Measurements from ENCODE around the gene SCRN1. TPM values are rescaled to one million over a fixed set of nuclear protein-coding genes. Genes with fewer than 3 reads are reported as not detected.

The SCRN1 gene
- total RNA-seq, 1 experiment from 2014 or later = 37.9 TPM

DNA sequence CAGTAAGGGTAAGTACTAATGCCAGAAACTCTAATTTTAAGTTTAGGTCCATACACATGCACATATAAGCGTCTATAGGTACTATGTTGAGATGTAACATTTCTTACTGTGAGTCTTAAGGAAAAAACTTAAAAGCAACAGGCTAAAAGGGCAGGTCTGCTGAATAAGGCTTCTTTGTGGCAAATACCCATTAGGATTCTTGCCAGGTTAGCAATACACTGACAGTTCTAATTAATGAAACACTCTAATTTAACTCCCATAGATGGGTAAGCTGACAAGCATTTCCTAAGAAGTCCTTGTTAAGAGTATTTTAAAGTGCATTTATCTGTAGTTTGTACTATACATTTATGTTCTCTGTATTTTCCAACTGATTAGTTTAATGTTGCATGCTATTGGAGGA is 14.0 kb downstream of the SCRN1 start:
- ChIA-PET POLR2A (ENCODE audit: unreplicated experiment) (no interaction called here), CTCF (no interaction called here)
- BruUV-seq (replicated peaks) = no TSS peak
- Histone ChIP-seq H3K4me1 (ENCODE audit: insufficient read depth, low read length) (no peaks in the 10 kb centered on the region), H4K20me1 (ENCODE audit: low read length) (no peaks in the 10 kb centered on the region), H3K27ac (ENCODE audit: low read length) (no peak overlapping the region), H3K36me3 (ENCODE audit: low read depth, low read length) (0 out of 2 replicates have a peak, but pooled peaks cover 4% of the 10 kb centered on the region), H3K4me2 (ENCODE audit: low read length) (no peak overlapping the region), H3F3A (ENCODE audit: low read length, unreplicated experiment) (no peaks in the 10 kb centered on the region), H2AFZ (ENCODE audit: low read length) (no peak overlapping the region), H3K79me2 (ENCODE audit: low read length) (peaks cover 65% of the 10 kb centered on the region), H3K9me2 (replicated peaks; ENCODE audit: low read length) (no peaks in the 10 kb centered on the region), H3K9me3 (ENCODE audit: low read length) (no peaks in the 10 kb centered on the region), H3K9ac (ENCODE audit: low read length) (no peak overlapping the region), H3K27me3 (ENCODE audit: low read length) (no peaks in the 10 kb centered on the region), H3K4me3 (ENCODE audit: low read length) (no peak overlapping the region)
- no peak for TF ChIP-seq CTCF (conservative IDR thresholded peaks at IDR 0.05; ENCODE audit: low read depth, low read length)
- no peak for TF ChIP-seq EZH2phosphoT487 (IDR thresholded peaks at IDR 0.05; ENCODE audit: borderline replicate concordance, low read length)
- no peak for TF ChIP-seq EZH2 (IDR thresholded peaks at IDR 0.05; ENCODE audit: low read length, unreplicated experiment)
- ATAC-seq (no peak), DNase-seq (no peak)
- intact Hi-C loops (cut with micrococcal nuclease) = no loop called here

- ChIA-PET POLR2A (ENCODE audit: unreplicated experiment) (no interaction called here), CTCF (interaction anchor here (0.6 to 0.7 kb wide), 2 partner anchors 39 to 74 kb away, joined by 3 to 9 read pairs; no protein-coding TSS in a partner anchor)
- DNase-seq (no peak), ATAC-seq (no peak)
- H3K4me2 ChIP-seq (ENCODE audit: low read length) = no peak overlapping the region
- TF ChIP-seq EZH2 (IDR thresholded peaks at IDR 0.05; ENCODE audit: low read length, unreplicated experiment) (no peak), CTCF (conservative IDR thresholded peaks at IDR 0.05; ENCODE audit: low read depth, low read length) (no peak), EZH2phosphoT487 (IDR thresholded peaks at IDR 0.05; ENCODE audit: borderline replicate concordance, low read length) (no peak)
- intact Hi-C loops (cut with micrococcal nuclease) = no loop called here
- no peaks in the 10 kb centered on the region for H3F3A ChIP-seq (ENCODE audit: low read length, unreplicated experiment)
- no peak overlapping the region for H3K9ac ChIP-seq (ENCODE audit: low read length)
- H3K4me3 ChIP-seq (ENCODE audit: low read length) = no peak overlapping the region
- no peaks in the 10 kb centered on the region for H4K20me1 ChIP-seq (ENCODE audit: low read length)
- BruUV-seq (replicated peaks) = no TSS peak
- no peak overlapping the region for H2AFZ ChIP-seq (ENCODE audit: low read length)
- H3K9me2 ChIP-seq (replicated peaks; ENCODE audit: low read length) = no peaks in the 10 kb centered on the region
- H3K27ac ChIP-seq (ENCODE audit: low read length) = no peak overlapping the region
- H3K36me3 ChIP-seq (ENCODE audit: low read depth, low read length) = 0 out of 2 replicates have a peak, but pooled peaks cover 4% of the 10 kb centered on the region
- no peaks in the 10 kb centered on the region for H3K9me3 ChIP-seq (ENCODE audit: low read length)
- H3K4me1 ChIP-seq (ENCODE audit: insufficient read depth, low read length) = peaks cover 9% of the 10 kb centered on the region
- H3K27me3 ChIP-seq (ENCODE audit: low read length) = no peaks in the 10 kb centered on the region
- peaks cover 65% of the 10 kb centered on the region for H3K79me2 ChIP-seq (ENCODE audit: low read length)
Measured at GRCh38 chr7:29974286-29974685, 15.3 kb downstream of the SCRN1 start.

- H4K20me1 ChIP-seq (ENCODE audit: low read length) = no peaks in the 10 kb centered on the region
- ATAC-seq = no peak
- no peak overlapping the region for H3K27ac ChIP-seq (ENCODE audit: low read length)
- peaks cover 21% of the 10 kb centered on the region for H3K4me1 ChIP-seq (ENCODE audit: insufficient read depth, low read length)
- no peaks in the 10 kb centered on the region for H3F3A ChIP-seq (ENCODE audit: low read length, unreplicated experiment)
- H3K36me3 ChIP-seq (ENCODE audit: low read depth, low read length) = no peaks in the 10 kb centered on the region
- no peak for DNase-seq
- no peaks in the 10 kb centered on the region for H3K9me3 ChIP-seq (ENCODE audit: low read length)
- BruUV-seq (replicated peaks) = no TSS peak
- H3K4me2 ChIP-seq (ENCODE audit: low read length) = no peak overlapping the region
- H3K4me3 ChIP-seq (ENCODE audit: low read length) = no peak overlapping the region
- no peak overlapping the region for H2AFZ ChIP-seq (ENCODE audit: low read length)
- H3K27me3 ChIP-seq (ENCODE audit: low read length) = no peaks in the 10 kb centered on the region
- H3K9ac ChIP-seq (ENCODE audit: low read length) = no peak overlapping the region
- POLR2A ChIA-PET (ENCODE audit: unreplicated experiment) = interaction anchor here (0.6 kb wide), 1 partner anchor 16 kb away, joined by 12 read pairs; no protein-coding TSS in a partner anchor
- TF ChIP-seq EZH2phosphoT487 (IDR thresholded peaks at IDR 0.05; ENCODE audit: borderline replicate concordance, low read length) = no peak
- TF ChIP-seq CTCF (conservative IDR thresholded peaks at IDR 0.05; ENCODE audit: low read depth, low read length) = no peak
- no peak for TF ChIP-seq EZH2 (IDR thresholded peaks at IDR 0.05; ENCODE audit: low read length, unreplicated experiment)
- CTCF ChIA-PET = no interaction called here
- intact Hi-C loops (cut with micrococcal nuclease) = no loop called here
- H3K79me2 ChIP-seq (ENCODE audit: low read length) = peaks cover 52% of the 10 kb centered on the region
- H3K9me2 ChIP-seq (replicated peaks; ENCODE audit: low read length) = no peaks in the 10 kb centered on the region
Measured at GRCh38 chr7:29972315-29972669, 17.3 kb downstream of the SCRN1 start.
